HG02610 (cell line): ENCODE measurements around the gene BEND7.
"Not testable (repeated sequence)": the region's sequence is repeated elsewhere in the genome, so short reads cannot be mapped to it uniquely, and the experiment has no call there.

Experiments
- ATAC-seq: cut with Tn5 transposase; IDR thresholded peaks from one replicate; pipeline ENCODE4 v1.9.1; 2021; ENCODE audit warnings: mild to moderate bottlenecking, moderate library complexity; ENCODE audit not compliant: unreplicated experiment

The BEND7 gene

GRCh38 chr10:13427943-13428342, 100.9 kb downstream of the BEND7 start:
- ATAC-seq, result not testable (repeated sequence)

- no peak for ATAC-seq
Observed at GRCh38 chr10:13425397-13425796, 103.4 kb downstream of the BEND7 start.

- no peak for ATAC-seq
Observed at GRCh38 chr10:13422800-13423199, 106.0 kb downstream of the BEND7 start.

GRCh38 chr10:13421382-13421917, 107.4 kb downstream of the BEND7 start:
- no peak for ATAC-seq

GRCh38 chr10:13420532-13421307, 108.1 kb downstream of the BEND7 start:
- ATAC-seq, result no peak

- ATAC-seq, result no peak
Observed at GRCh38 chr10:13417459-13418126, 111.2 kb downstream of the BEND7 start.

- ATAC-seq, result no peak
Observed at GRCh38 chr10:13416760-13417159, 112.1 kb downstream of the BEND7 start.

- no peak for ATAC-seq
Observed at GRCh38 chr10:13414855-13415254, 114.0 kb downstream of the BEND7 start.

GRCh38 chr10:13414137-13414536, 114.7 kb downstream of the BEND7 start:
- no peak for ATAC-seq

- ATAC-seq, result no peak
Observed at GRCh38 chr10:13412894-13413293, 115.9 kb downstream of the BEND7 start.

GRCh38 chr10:13404791-13405190, 124.0 kb downstream of the BEND7 start:
- ATAC-seq, result no peak

GRCh38 chr10:13404305-13404759, 124.5 kb downstream of the BEND7 start:
- no peak for ATAC-seq

- ATAC-seq, result not testable (repeated sequence)
Observed at GRCh38 chr10:13403426-13403825, 125.4 kb downstream of the BEND7 start.

- ATAC-seq, result no peak
Observed at GRCh38 chr10:13402021-13402420, 126.8 kb downstream of the BEND7 start.

GRCh38 chr10:13401142-13401541, 127.7 kb downstream of the BEND7 start:
- ATAC-seq, result no peak

GRCh38 chr10:13400196-13400965, 128.4 kb downstream of the BEND7 start:
- ATAC-seq, result no peak

GRCh38 chr10:13399752-13400151, 129.1 kb downstream of the BEND7 start:
- ATAC-seq, result no peak

- ATAC-seq, result no peak
Observed at GRCh38 chr10:13399236-13399635, 129.6 kb downstream of the BEND7 start.

GRCh38 chr10:13397052-13397451, 131.8 kb downstream of the BEND7 start:
- ATAC-seq, result no peak

- no peak for ATAC-seq
Observed at GRCh38 chr10:13396369-13396768, 132.4 kb downstream of the BEND7 start.

GRCh38 chr10:13395540-13395939, 133.3 kb downstream of the BEND7 start:
- ATAC-seq, result no peak
